Prostate gland (tissue), 2 donors: ENCODE data around the gene RAX2.

Experiments
- POLR2A ChIP-seq: fragments of 450-650 bp; IDR thresholded peaks from one replicate; pipeline ENCODE4 v1.6.1; 2016; ENCODE audit warnings: antibody characterized with exemption, mild to moderate bottlenecking
- POLR2AphosphoS5 ChIP-seq: sonication (generic); formaldehyde crosslinking; IDR thresholded peaks from one replicate; pipeline ENCODE4 v1.6.1; 2017; ENCODE audit warnings: antibody characterized with exemption
- TF ChIP-seq, protein P1 (sequence below), 4 experiments: fragments of 200-600 bp in 2 of 4; fragments of 450-650 bp in 2 of 4; sonication (generic) in 2 of 4; IDR thresholded peaks; 1 replicate in 3 of 4; 2 replicates in 1 of 4; pipeline ENCODE4 v1.5.1; 2016 to 2019; ENCODE audit warnings: antibody characterized with exemption in 4 of 4, mild to moderate bottlenecking in 2 of 4, moderate library complexity in 2 of 4

DNA sequence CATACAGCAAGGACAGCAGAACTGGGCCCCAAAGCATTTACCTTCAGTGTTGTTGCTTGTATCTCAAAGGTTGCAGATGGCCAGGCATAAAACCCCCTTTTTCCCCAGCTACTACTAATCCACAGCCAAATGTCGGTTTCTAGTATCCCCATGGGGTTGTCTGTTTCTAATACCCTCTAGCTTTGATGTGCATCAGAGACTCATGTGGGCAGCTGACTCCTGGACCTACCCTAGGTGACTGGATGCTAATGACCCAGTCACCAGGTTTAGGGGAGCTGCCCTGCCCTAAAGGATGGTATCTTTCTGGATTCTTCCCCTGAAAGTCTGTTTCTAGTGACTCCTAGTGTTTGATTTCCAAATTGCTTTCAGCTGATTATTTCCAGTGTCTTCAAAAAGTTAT is 39.9 kb downstream of the RAX2 start:
- TF ChIP-seq, protein P1, sequence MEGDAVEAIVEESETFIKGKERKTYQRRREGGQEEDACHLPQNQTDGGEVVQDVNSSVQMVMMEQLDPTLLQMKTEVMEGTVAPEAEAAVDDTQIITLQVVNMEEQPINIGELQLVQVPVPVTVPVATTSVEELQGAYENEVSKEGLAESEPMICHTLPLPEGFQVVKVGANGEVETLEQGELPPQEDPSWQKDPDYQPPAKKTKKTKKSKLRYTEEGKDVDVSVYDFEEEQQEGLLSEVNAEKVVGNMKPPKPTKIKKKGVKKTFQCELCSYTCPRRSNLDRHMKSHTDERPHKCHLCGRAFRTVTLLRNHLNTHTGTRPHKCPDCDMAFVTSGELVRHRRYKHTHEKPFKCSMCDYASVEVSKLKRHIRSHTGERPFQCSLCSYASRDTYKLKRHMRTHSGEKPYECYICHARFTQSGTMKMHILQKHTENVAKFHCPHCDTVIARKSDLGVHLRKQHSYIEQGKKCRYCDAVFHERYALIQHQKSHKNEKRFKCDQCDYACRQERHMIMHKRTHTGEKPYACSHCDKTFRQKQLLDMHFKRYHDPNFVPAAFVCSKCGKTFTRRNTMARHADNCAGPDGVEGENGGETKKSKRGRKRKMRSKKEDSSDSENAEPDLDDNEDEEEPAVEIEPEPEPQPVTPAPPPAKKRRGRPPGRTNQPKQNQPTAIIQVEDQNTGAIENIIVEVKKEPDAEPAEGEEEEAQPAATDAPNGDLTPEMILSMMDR (IDR thresholded peaks at IDR 0.05), result no peak
- no peak for TF ChIP-seq POLR2A
- TF ChIP-seq POLR2AphosphoS5, result no peak
